Endometrium (tissue), 2 donors: ENCODE measurements around the gene MYO10.
"Not testable (repeated sequence)": the region's sequence is repeated elsewhere in the genome, so short reads cannot be mapped to it uniquely, and the experiment has no call there.

Experiments
- FAIRE-seq: peaks from 2 replicates; lab custom pipeline; 2012; peaks lifted over from hg19 to GRCh38; lab: Jason Lieb, UNC
- donor health status: control.
- donor health status: control.

MYO10 gene

GRCh38 chr5:16936150-16936988 is at the start of gene MYO10:
MYO10 (minus strand) TSS chr5:16936288; CDS start chr5:16935808, 480 bp downstream.
- FAIRE-seq: no peak

GRCh38 chr5:16985304-16985703 is 49.2 kb upstream of the MYO10 start:
- not testable (repeated sequence) for FAIRE-seq

- FAIRE-seq: no peak
Measured at GRCh38 chr5:16983972-16984371, 47.9 kb upstream of the MYO10 start.

- FAIRE-seq: no peak
Measured at GRCh38 chr5:16983022-16983639, 47.0 kb upstream of the MYO10 start.

GRCh38 chr5:16981700-16982099 is 45.6 kb upstream of the MYO10 start:
- FAIRE-seq: no peak

GRCh38 chr5:16980983-16981382 is 44.9 kb upstream of the MYO10 start:
- no peak for FAIRE-seq

GRCh38 chr5:16978296-16978695 is 42.2 kb upstream of the MYO10 start:
- no peak for FAIRE-seq

GRCh38 chr5:16976625-16977008 is 40.5 kb upstream of the MYO10 start:
- no peak for FAIRE-seq

GRCh38 chr5:16975950-16976624 is 40.0 kb upstream of the MYO10 start:
- FAIRE-seq: no peak

- FAIRE-seq: no peak
Measured at GRCh38 chr5:16974981-16975380, 38.9 kb upstream of the MYO10 start.

- FAIRE-seq: no peak
Measured at GRCh38 chr5:16970826-16971225, 34.7 kb upstream of the MYO10 start.

- FAIRE-seq: no peak
Measured at GRCh38 chr5:16970260-16970659, 34.2 kb upstream of the MYO10 start.

GRCh38 chr5:16965581-16965980 is 29.5 kb upstream of the MYO10 start:
- FAIRE-seq: no peak

GRCh38 chr5:16963821-16964220 is 27.7 kb upstream of the MYO10 start:
- FAIRE-seq: no peak

GRCh38 chr5:16961131-16961530 is 25.0 kb upstream of the MYO10 start:
- no peak for FAIRE-seq

- no peak for FAIRE-seq
Measured at GRCh38 chr5:16957304-16958196, 21.5 kb upstream of the MYO10 start.

GRCh38 chr5:16953729-16954128 is 17.6 kb upstream of the MYO10 start:
- FAIRE-seq: no peak

GRCh38 chr5:16952968-16953671 is 17.0 kb upstream of the MYO10 start:
- no peak for FAIRE-seq

GRCh38 chr5:16946725-16947124 is 10.6 kb upstream of the MYO10 start:
- FAIRE-seq: no peak

- no peak for FAIRE-seq
Measured at GRCh38 chr5:16944816-16945562, 8.9 kb upstream of the MYO10 start.
